Esophagus muscularis mucosa (tissue), 4 donors: ENCODE measurements around the gene TFPI.

Experiments used
- EP300 ChIP-seq: sonication (generic); formaldehyde crosslinking; IDR thresholded peaks from one replicate; pipeline ENCODE4 v1.6.1; 2017; ENCODE audit warnings: antibody characterized with exemption
- POLR2A ChIP-seq: fragments of 450-650 bp; IDR thresholded peaks from one replicate; pipeline ENCODE4 v1.6.1; 2017; ENCODE audit warnings: antibody characterized with exemption, moderate library complexity, mild to moderate bottlenecking, low read depth
- POLR2AphosphoS5 ChIP-seq, 2 donors: sonication (generic); formaldehyde crosslinking; IDR thresholded peaks; one replicate each; pipeline ENCODE4 v1.6.1; 2017; ENCODE audit warnings: antibody characterized with exemption in 2 of 2
- TF ChIP-seq, protein P1 (sequence below), 3 experiments: fragments of 200-600 bp in 2 of 3; fragments of 450-650 bp in 1 of 3; sonication (generic) in 2 of 3; IDR thresholded peaks; one replicate each; pipeline ENCODE4 v1.5.1; 2017 to 2019; ENCODE audit warnings: antibody characterized with exemption in 3 of 3, mild to moderate bottlenecking in 2 of 3, moderate library complexity in 1 of 3

DNA sequence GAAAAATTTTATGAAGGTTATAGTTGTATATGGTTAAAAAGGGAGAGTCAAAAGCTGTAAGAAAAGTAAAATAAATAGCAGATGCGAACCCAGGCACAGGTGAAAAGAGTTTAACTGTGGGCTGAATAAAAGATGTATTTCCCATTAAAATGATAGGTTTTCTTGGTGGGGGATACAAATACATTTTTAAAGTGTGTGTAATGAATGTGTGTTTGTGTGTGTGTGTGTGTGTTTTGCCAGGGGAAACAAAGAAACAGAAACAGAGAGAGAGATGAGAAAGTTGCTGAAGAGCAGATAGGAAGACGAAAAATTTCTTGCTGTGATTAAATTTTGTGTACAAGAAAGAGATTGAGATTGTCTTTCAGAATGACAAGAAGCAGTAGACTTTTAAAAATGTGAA, 12.1 kb downstream of the TFPI start:
- TF ChIP-seq, protein P1, sequence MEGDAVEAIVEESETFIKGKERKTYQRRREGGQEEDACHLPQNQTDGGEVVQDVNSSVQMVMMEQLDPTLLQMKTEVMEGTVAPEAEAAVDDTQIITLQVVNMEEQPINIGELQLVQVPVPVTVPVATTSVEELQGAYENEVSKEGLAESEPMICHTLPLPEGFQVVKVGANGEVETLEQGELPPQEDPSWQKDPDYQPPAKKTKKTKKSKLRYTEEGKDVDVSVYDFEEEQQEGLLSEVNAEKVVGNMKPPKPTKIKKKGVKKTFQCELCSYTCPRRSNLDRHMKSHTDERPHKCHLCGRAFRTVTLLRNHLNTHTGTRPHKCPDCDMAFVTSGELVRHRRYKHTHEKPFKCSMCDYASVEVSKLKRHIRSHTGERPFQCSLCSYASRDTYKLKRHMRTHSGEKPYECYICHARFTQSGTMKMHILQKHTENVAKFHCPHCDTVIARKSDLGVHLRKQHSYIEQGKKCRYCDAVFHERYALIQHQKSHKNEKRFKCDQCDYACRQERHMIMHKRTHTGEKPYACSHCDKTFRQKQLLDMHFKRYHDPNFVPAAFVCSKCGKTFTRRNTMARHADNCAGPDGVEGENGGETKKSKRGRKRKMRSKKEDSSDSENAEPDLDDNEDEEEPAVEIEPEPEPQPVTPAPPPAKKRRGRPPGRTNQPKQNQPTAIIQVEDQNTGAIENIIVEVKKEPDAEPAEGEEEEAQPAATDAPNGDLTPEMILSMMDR (IDR thresholded peaks at IDR 0.05), result no peak
- TF ChIP-seq POLR2AphosphoS5 (IDR thresholded peaks at IDR 0.05) (no peak), POLR2A (no peak), EP300 (no peak)
